Measurements from ENCODE around the gene MAP2K4.

The MAP2K4 gene

DNA sequence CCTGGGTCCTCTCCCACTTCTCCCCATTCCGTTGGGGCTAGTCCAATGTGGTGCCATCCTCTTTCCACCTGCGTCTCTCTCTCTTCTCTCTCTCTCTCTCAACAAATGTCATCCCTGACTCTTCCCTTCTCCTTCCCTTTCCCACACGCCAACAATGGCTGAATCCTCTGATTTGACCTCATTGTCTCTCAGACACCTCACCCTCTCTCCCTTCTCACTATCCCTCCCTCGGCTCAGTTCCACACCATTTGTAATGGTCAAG is 22.8 kb upstream of the MAP2K4 start:
- peak overlapping the region; percentile 86 for H3K27ac ChIP-seq (ENCODE audit: low read depth, low read length)
- H3K4me1 ChIP-seq (ENCODE audit: control insufficient read depth, insufficient read depth, low read length), result peaks cover 2% of the 10 kb centered on the region
- peak overlapping the region; percentile 97 for H3K4me3 ChIP-seq (ENCODE audit: low read length)
- no peaks in the 10 kb centered on the region for H3K27me3 ChIP-seq (ENCODE audit: control insufficient read depth, insufficient read depth, low read length)
- H3K36me3 ChIP-seq (ENCODE audit: control insufficient read depth, insufficient read depth, low read length), result no peaks in the 10 kb centered on the region
- H3K9ac ChIP-seq (ENCODE audit: low read length), result peak overlapping the region; percentile 78

- Histone ChIP-seq H3K27ac (ENCODE audit: low read depth, low read length) (no peak overlapping the region), H3K9ac (ENCODE audit: low read length) (no peak overlapping the region), H3K4me1 (ENCODE audit: control insufficient read depth, insufficient read depth, low read length) (peaks cover 2% of the 10 kb centered on the region), H3K36me3 (ENCODE audit: control insufficient read depth, insufficient read depth, low read length) (no peaks in the 10 kb centered on the region), H3K27me3 (ENCODE audit: control insufficient read depth, insufficient read depth, low read length) (no peaks in the 10 kb centered on the region), H3K4me3 (ENCODE audit: low read length) (no peak overlapping the region)
Measured at GRCh38 chr17:11999696-12000095, 21.0 kb upstream of the MAP2K4 start.

DNA sequence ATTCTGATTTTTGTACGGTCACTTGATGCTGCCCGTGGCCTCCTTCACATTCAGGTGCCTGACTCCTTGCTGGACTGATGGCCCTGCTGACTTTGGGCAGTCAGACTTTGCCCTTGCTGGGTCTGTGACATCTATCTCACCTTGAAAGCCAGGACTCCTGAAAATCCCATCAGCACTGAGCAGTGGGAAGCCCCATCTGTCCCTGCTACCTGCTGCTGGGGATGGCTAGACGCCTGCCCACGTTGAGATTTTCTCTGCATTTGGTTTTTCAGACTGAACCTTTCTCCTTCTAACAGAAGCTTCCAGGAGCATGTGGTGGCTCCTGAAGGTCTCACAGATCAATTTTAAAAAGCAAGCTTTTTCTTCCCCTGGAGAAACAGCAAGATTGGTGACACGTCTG is 13.2 kb upstream of the MAP2K4 start:
- H3K4me3 ChIP-seq (ENCODE audit: low read length), result no peak overlapping the region
- no peaks in the 10 kb centered on the region for H3K27me3 ChIP-seq (ENCODE audit: control insufficient read depth, insufficient read depth, low read length)

GRCh38 chr17:12021623-12022140 is 1.0 kb downstream of the MAP2K4 start:
- Histone ChIP-seq H3K9ac (ENCODE audit: low read length) (peak overlapping the region; percentile 38), H3K27me3 (ENCODE audit: control insufficient read depth, insufficient read depth, low read length) (no peaks in the 10 kb centered on the region), H3K36me3 (ENCODE audit: control insufficient read depth, insufficient read depth, low read length) (no peaks in the 10 kb centered on the region), H3K4me1 (ENCODE audit: control insufficient read depth, insufficient read depth, low read length) (peaks cover 8% of the 10 kb centered on the region), H3K27ac (ENCODE audit: low read depth, low read length) (no peak overlapping the region), H3K4me3 (ENCODE audit: low read length) (peak overlapping the region; percentile 82)

More for the DNA sequence above, 13.2 kb upstream of the MAP2K4 start:
- H3K36me3 ChIP-seq (ENCODE audit: control insufficient read depth, insufficient read depth, low read length), result no peaks in the 10 kb centered on the region
- no peaks in the 10 kb centered on the region for H3K4me1 ChIP-seq (ENCODE audit: control insufficient read depth, insufficient read depth, low read length)
- H3K9ac ChIP-seq (ENCODE audit: low read length), result no peak overlapping the region
- no peak overlapping the region for H3K27ac ChIP-seq (ENCODE audit: low read depth, low read length)

GRCh38 chr17:12022310-12022709 is 1.6 kb downstream of the MAP2K4 start:
- no peak overlapping the region for H3K27ac ChIP-seq (ENCODE audit: low read depth, low read length)
- peak overlapping the region; percentile 7 for H3K4me3 ChIP-seq (ENCODE audit: low read length)
- no peaks in the 10 kb centered on the region for H3K36me3 ChIP-seq (ENCODE audit: control insufficient read depth, insufficient read depth, low read length)
- H3K4me1 ChIP-seq (ENCODE audit: control insufficient read depth, insufficient read depth, low read length), result peaks cover 8% of the 10 kb centered on the region
- H3K27me3 ChIP-seq (ENCODE audit: control insufficient read depth, insufficient read depth, low read length), result no peaks in the 10 kb centered on the region
- no peak overlapping the region for H3K9ac ChIP-seq (ENCODE audit: low read length)

DNA sequence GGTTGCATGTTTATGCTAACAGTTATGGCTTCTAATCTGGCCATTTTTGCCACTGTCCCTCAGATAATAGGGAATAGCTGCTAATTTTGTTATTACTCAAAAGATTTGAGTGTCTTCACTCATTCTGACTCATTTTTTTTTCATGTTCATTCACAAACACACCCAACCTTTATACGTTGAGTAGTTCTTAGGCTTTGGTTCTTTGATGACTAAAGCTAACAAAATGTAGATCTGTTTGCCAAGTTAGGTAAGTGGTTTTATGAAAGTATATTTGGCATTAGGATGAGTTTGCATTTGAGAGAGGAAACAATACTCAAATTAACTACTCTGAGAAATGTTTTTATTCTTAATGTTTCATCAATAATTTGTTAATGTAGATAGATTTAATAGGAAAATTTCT is 3.6 kb downstream of the MAP2K4 start:
- Histone ChIP-seq H3K4me3 (ENCODE audit: low read length) (no peak overlapping the region), H3K27me3 (ENCODE audit: control insufficient read depth, insufficient read depth, low read length) (no peaks in the 10 kb centered on the region), H3K36me3 (ENCODE audit: control insufficient read depth, insufficient read depth, low read length) (no peaks in the 10 kb centered on the region), H3K9ac (ENCODE audit: low read length) (no peak overlapping the region), H3K4me1 (ENCODE audit: control insufficient read depth, insufficient read depth, low read length) (peaks cover 8% of the 10 kb centered on the region), H3K27ac (ENCODE audit: low read depth, low read length) (no peak overlapping the region)

GRCh38 chr17:12027658-12028057 is 7.0 kb downstream of the MAP2K4 start:
- no peaks in the 10 kb centered on the region for H3K4me1 ChIP-seq (ENCODE audit: control insufficient read depth, insufficient read depth, low read length)
- no peak overlapping the region for H3K27ac ChIP-seq (ENCODE audit: low read depth, low read length)
- no peak overlapping the region for H3K4me3 ChIP-seq (ENCODE audit: low read length)
- H3K9ac ChIP-seq (ENCODE audit: low read length), result no peak overlapping the region
- H3K36me3 ChIP-seq (ENCODE audit: control insufficient read depth, insufficient read depth, low read length), result no peaks in the 10 kb centered on the region
- H3K27me3 ChIP-seq (ENCODE audit: control insufficient read depth, insufficient read depth, low read length), result no peaks in the 10 kb centered on the region

DNA sequence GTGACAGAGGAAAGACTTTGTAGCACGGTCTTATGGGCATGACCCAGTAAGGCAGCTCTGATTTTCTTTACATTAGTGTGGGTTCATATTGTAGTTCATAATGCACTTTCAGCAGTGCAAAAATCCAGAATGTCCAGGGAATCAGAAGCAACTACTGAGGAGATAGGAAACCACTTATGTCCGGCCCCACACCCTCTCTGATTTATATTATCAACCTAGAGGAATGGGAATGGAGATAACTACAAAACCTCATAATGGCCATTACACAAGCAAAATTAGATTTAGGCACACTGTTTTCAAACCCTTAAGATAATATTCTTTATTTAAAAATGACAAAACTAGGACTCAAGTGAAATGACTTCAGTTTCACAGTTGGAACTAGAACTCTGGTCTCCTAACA is 7.9 kb downstream of the MAP2K4 start:
- Histone ChIP-seq H3K4me1 (ENCODE audit: control insufficient read depth, insufficient read depth, low read length) (no peaks in the 10 kb centered on the region), H3K27me3 (ENCODE audit: control insufficient read depth, insufficient read depth, low read length) (no peaks in the 10 kb centered on the region), H3K4me3 (ENCODE audit: low read length) (no peak overlapping the region), H3K9ac (ENCODE audit: low read length) (no peak overlapping the region), H3K27ac (ENCODE audit: low read depth, low read length) (no peak overlapping the region), H3K36me3 (ENCODE audit: control insufficient read depth, insufficient read depth, low read length) (no peaks in the 10 kb centered on the region)

GRCh38 chr17:12034538-12034937 is 13.9 kb downstream of the MAP2K4 start:
- no peak overlapping the region for H3K9ac ChIP-seq (ENCODE audit: low read length)
- no peaks in the 10 kb centered on the region for H3K36me3 ChIP-seq (ENCODE audit: control insufficient read depth, insufficient read depth, low read length)
- no peak overlapping the region for H3K27ac ChIP-seq (ENCODE audit: low read depth, low read length)
- H3K4me1 ChIP-seq (ENCODE audit: control insufficient read depth, insufficient read depth, low read length), result no peaks in the 10 kb centered on the region
- no peak overlapping the region for H3K4me3 ChIP-seq (ENCODE audit: low read length)
- no peaks in the 10 kb centered on the region for H3K27me3 ChIP-seq (ENCODE audit: control insufficient read depth, insufficient read depth, low read length)

DNA sequence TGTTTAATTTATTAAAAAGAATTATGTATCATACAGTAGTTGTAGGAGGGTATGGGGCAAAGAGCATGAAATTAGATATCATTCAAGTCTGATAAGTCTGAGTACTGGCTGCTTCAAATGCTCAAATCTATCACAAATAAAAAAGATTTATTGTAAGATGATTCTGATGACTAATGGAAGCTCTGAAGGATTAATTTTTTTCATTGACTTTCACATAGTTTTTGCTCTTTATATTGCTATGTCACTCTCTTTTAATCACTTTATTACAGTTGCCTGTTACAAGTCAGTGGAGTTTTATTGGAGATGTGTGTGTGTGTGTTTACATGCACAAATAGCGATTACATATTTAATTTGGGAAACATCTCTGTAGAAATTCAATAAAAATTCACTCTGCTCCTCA is 15.0 kb downstream of the MAP2K4 start:
- H3K27me3 ChIP-seq (ENCODE audit: control insufficient read depth, insufficient read depth, low read length), result no peaks in the 10 kb centered on the region
- H3K4me3 ChIP-seq (ENCODE audit: low read length), result no peak overlapping the region
- no peak overlapping the region for H3K9ac ChIP-seq (ENCODE audit: low read length)
- H3K27ac ChIP-seq (ENCODE audit: low read depth, low read length), result no peak overlapping the region
- no peaks in the 10 kb centered on the region for H3K36me3 ChIP-seq (ENCODE audit: control insufficient read depth, insufficient read depth, low read length)
- no peaks in the 10 kb centered on the region for H3K4me1 ChIP-seq (ENCODE audit: control insufficient read depth, insufficient read depth, low read length)

DNA sequence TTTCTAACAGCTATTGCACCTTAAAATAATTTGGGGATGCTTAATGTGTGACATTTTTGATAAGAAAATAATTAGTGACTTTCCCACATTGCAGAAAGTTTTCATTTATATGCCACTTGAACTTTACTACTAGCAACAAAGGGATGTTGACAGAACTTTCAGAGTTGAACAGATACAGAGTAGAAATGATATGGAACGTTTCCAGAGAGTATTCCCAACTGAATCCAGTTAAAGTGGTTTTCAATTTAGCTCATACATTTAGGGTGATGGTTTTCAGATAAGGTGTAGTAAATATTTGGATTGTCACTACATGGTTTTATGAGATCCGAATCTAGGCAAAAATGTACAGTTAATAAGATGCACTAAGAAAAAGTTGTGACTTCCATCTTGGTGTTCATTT is 17.3 kb downstream of the MAP2K4 start:
- no peak overlapping the region for H3K4me3 ChIP-seq (ENCODE audit: low read length)
- no peaks in the 10 kb centered on the region for H3K4me1 ChIP-seq (ENCODE audit: control insufficient read depth, insufficient read depth, low read length)
- no peaks in the 10 kb centered on the region for H3K36me3 ChIP-seq (ENCODE audit: control insufficient read depth, insufficient read depth, low read length)
- H3K27ac ChIP-seq (ENCODE audit: low read depth, low read length), result no peak overlapping the region
- no peak overlapping the region for H3K9ac ChIP-seq (ENCODE audit: low read length)
- no peaks in the 10 kb centered on the region for H3K27me3 ChIP-seq (ENCODE audit: control insufficient read depth, insufficient read depth, low read length)

GRCh38 chr17:12040478-12040877 is 19.8 kb downstream of the MAP2K4 start:
- Histone ChIP-seq H3K4me3 (ENCODE audit: low read length) (no peak overlapping the region), H3K9ac (ENCODE audit: low read length) (no peak overlapping the region), H3K27ac (ENCODE audit: low read depth, low read length) (no peak overlapping the region), H3K36me3 (ENCODE audit: control insufficient read depth, insufficient read depth, low read length) (no peaks in the 10 kb centered on the region), H3K4me1 (ENCODE audit: control insufficient read depth, insufficient read depth, low read length) (no peaks in the 10 kb centered on the region), H3K27me3 (ENCODE audit: control insufficient read depth, insufficient read depth, low read length) (no peaks in the 10 kb centered on the region)

GRCh38 chr17:12041312-12041711 is 20.6 kb downstream of the MAP2K4 start:
- no peaks in the 10 kb centered on the region for H3K27me3 ChIP-seq (ENCODE audit: control insufficient read depth, insufficient read depth, low read length)
- H3K9ac ChIP-seq (ENCODE audit: low read length), result no peak overlapping the region
- H3K36me3 ChIP-seq (ENCODE audit: control insufficient read depth, insufficient read depth, low read length), result no peaks in the 10 kb centered on the region
- H3K27ac ChIP-seq (ENCODE audit: low read depth, low read length), result no peak overlapping the region
- H3K4me3 ChIP-seq (ENCODE audit: low read length), result no peak overlapping the region
- H3K4me1 ChIP-seq (ENCODE audit: control insufficient read depth, insufficient read depth, low read length), result no peaks in the 10 kb centered on the region
